Aorta (tissue), 5 donors: ENCODE data around the gene EPB41L4A. TPM values are rescaled to one million over a fixed set of nuclear protein-coding genes. Genes with fewer than 3 reads are reported as not detected.

Source experiments
- ATAC-seq: fragments of 200-7000 bp; cut with Tn5 transposase; one replicate; pipeline ENCODE4 v1.9.1; 2022; ENCODE audit warnings: moderate library complexity; ENCODE audit not compliant: low FRiP score
- DNase-seq, 2 donors: peaks; one replicate each; pipeline ENCODE4 v3.0.0-alpha.2; 2020
- H3K27ac ChIP-seq, 2 donors: one replicate each; pipeline ENCODE4 v1.5.1; 2013; ENCODE audit warnings: low read length in 2 of 2, mild to moderate bottlenecking in 2 of 2, moderate library complexity in 2 of 2, control low read depth in 1 of 2, inconsistent platforms in 1 of 2, low read depth in 1 of 2
- H3K27me3 ChIP-seq, 2 donors: one replicate each; pipeline ENCODE4 v1.6.1; 2013; ENCODE audit warnings: control low read depth in 1 of 2, low read length in 1 of 2, mild to moderate bottlenecking in 1 of 2, moderate library complexity in 1 of 2; ENCODE audit not compliant: insufficient read depth in 2 of 2, control insufficient read depth in 1 of 2
- H3K36me3 ChIP-seq, 2 donors: one replicate each; pipeline ENCODE4 v1.6.1; 2013; ENCODE audit warnings: control low read depth in 1 of 2, low read length in 1 of 2, mild to moderate bottlenecking in 1 of 2; ENCODE audit not compliant: insufficient read depth in 2 of 2, control insufficient read depth in 1 of 2
- H3K4me1 ChIP-seq, 2 donors: one replicate each; pipeline ENCODE4 v1.6.1; 2013; ENCODE audit warnings: low read length in 2 of 2, control low read depth in 1 of 2, mild to moderate bottlenecking in 1 of 2, moderate library complexity in 1 of 2; ENCODE audit not compliant: insufficient read depth in 2 of 2, control insufficient read depth in 1 of 2
- H3K4me3 ChIP-seq, 2 donors: one replicate each; pipeline ENCODE4 v1.5.1; 2013; ENCODE audit warnings: low read length in 2 of 2, control low read depth in 1 of 2, mild to moderate bottlenecking in 1 of 2
- H3K9me3 ChIP-seq: one replicate; pipeline ENCODE4 v1.6.1; 2013; ENCODE audit warnings: mild to moderate bottlenecking, low read length; ENCODE audit not compliant: control insufficient read depth
- WGBS, 2 donors: extraction: QIAGEN DNeasy Blood & Tissue Kit; methylation state at CpG; one replicate each; pipeline ENCODE4 v1.1.7; 2013; 5-methylcytosine and 5-hydroxymethylcytosine counted together
- intact Hi-C, 2 donors: fragments of 100-400 bp; cut with DNase I; formaldehyde crosslinking; loops; one replicate each; pipeline versions ENCODE4 v1.14.2 to v1.15.0; 2022
- polyA plus RNA-seq, 2 donors: library from polyadenylated mRNA; stranded (reverse); fragments of 200-250 nt; gene quantifications; one replicate each; pipeline ENCODE4 v1.2.3, GENCODE V29; 2013
- total RNA-seq, 2 donors: library from RNA; stranded (reverse); fragmentation: NEBNext Ultra II Directional; extraction: Animal tissue kit (Norgen Biotek cat#: 25700); gene quantifications; one replicate each; pipeline ENCODE4 v1.2.1, GENCODE V29; 2021
- donor health status: healthy with polysubstance abuse.
- donor health status: Bipolar disorder and iron deficiency.
- donor health status: DM: no; HTN: no; CAD: no.
- donor health status: DM: no; HTN: no; CAD: no.
- donor health status: DM: yes; HTN: yes; CAD: no.

Gene EPB41L4A
- total and polyA plus RNA-seq, 4 donors: 4.4 to 39.3 (median 22.4) TPM

DNA sequence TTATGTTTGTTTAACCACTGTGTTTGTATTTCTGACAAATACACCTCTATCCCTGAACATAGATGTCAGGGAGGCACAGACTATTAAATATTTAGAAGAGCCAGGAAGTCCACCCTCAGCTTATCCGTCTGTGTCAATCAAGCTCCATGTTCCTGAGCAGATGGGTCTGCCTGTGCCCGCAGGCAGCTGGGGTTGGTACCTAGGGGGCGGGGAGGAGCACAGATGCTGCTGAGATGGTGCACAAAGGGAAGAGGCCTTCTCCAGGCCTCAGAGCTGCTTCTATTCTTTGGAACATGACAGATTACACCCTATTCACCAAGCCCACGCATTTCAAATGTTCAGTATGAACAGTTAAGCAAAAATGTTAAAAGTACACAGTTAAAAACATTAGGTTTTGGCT lies 142.1 kb downstream of the EPB41L4A start:
- no peaks in the 10 kb centered on the region for H3K9me3 ChIP-seq
- 87 to 92% methylated on average over 4 of the region's 4 CpGs for WGBS, 2 donors
- no peak for DNase-seq
- H3K4me1 ChIP-seq: no peaks in the 10 kb centered on the region
- no peaks in the 10 kb centered on the region for H3K36me3 ChIP-seq
- H3K27ac ChIP-seq: no peak overlapping the region
- ATAC-seq: no peak
- no peak overlapping the region for H3K4me3 ChIP-seq
- intact Hi-C loops: no loop called here
- H3K27me3 ChIP-seq: no peaks in the 10 kb centered on the region

GRCh38 chr5:112275671-112276070 lies 143.4 kb downstream of the EPB41L4A start:
- ATAC-seq: no peak
- 94 to 97% methylated on average over 1 of the region's 1 CpG for WGBS, 2 donors
- no peaks in the 10 kb centered on the region for H3K36me3 ChIP-seq

DNA sequence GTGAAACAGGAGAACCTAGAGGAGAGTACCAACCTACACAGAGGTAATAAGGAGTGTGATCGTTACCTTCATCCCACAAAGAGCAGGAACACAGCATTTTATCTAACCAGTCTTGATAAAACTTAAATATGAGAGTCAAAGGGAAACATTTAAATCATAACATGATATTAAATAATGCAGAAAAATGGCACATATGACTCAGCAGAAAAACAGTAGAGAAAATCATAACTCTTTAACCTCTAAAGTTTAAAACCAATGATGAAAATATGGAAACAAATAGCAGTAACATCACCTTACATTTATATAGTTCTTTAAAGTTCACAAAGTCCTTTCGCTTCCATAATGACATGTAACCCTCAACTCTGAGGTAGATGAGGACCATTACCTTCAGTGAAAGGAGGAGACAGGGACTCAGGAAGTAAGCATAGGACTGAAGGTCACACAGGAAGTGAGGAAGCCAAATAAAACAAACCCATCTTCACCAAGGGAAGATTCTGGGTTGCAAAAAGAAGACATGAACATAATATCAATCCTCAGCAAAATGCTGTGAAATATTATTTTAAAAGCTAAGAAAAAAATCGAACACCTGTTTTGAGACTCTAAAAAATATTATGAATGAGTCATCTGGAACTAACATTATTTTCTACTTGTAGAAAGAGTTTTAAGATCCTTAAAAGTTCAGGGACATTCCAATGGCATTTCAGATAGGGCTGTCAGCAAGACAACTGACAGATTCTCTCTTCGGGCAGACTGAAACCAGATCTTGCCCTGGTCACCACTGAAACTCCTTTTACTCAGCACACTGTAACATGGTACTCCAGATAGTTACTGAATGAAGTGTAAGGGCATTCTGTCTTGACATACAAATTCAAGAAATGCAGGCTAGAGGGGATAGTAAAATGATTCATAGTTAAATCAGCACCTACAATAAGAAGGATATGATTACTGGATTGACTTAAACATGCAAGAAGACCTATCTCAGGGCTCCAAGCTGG lies 148.5 kb downstream of the EPB41L4A start:
- 56 to 61% methylated on average over 4 of the region's 4 CpGs for WGBS, 2 donors
- Histone ChIP-seq H3K36me3 (no peaks in the 10 kb centered on the region), H3K9me3 (no peaks in the 10 kb centered on the region), H3K27ac (no peak overlapping the region), H3K27me3 (no peaks in the 10 kb centered on the region), H3K4me1 (peaks cover 0 to 2% of the 10 kb centered on the region in 2 donors), H3K4me3 (no peak overlapping the region)
- no peak for ATAC-seq
- intact Hi-C loops: no loop called here
- DNase-seq: no peak

More at GRCh38 chr5:112275671-112276070, 143.4 kb downstream of the EPB41L4A start:
- DNase-seq: no peak
- Histone ChIP-seq H3K27ac (no peak overlapping the region), H3K4me3 (no peak overlapping the region), H3K9me3 (no peaks in the 10 kb centered on the region), H3K4me1 (peaks cover 0 to 2% of the 10 kb centered on the region in 2 donors), H3K27me3 (no peaks in the 10 kb centered on the region)
- intact Hi-C loops: no loop called here

DNA sequence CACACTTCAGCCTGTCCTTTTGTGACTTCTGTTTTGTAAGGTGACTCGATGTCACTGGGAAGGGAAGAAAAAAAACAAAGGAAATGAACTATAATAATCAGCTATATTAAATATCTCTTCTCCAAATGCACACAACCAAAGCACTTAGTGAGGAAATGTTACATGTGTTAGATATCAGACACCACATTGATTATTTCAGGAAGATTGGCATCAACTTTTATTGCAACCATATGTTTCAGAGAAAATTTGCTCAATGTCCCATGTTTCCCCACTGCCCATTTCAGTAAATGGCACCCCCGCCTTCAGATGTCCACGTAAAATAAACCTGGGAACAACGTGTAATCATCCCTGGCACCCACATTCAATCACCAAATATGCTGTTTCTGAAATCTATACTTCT lies 151.8 kb downstream of the EPB41L4A start:
- WGBS, 2 donors: 88 to 90% methylated on average over 4 of the region's 4 CpGs
- Histone ChIP-seq H3K27ac (no peak overlapping the region), H3K9me3 (no peaks in the 10 kb centered on the region), H3K36me3 (peaks cover 0 to 4% of the 10 kb centered on the region in 2 donors), H3K27me3 (no peaks in the 10 kb centered on the region), H3K4me3 (no peak overlapping the region), H3K4me1 (peaks cover 0 to 2% of the 10 kb centered on the region in 2 donors)
- ATAC-seq (no peak), DNase-seq (no peak)
- intact Hi-C loops: no loop called here

- WGBS, 2 donors: 95 to 96% methylated on average over 3 of the region's 3 CpGs
- ATAC-seq: no peak
These were observed 154.4 kb downstream of the EPB41L4A start for GRCh38 chr5:112264666-112265065.

GRCh38 chr5:112264151-112264550 lies 154.9 kb downstream of the EPB41L4A start:
- no peaks in the 10 kb centered on the region for H3K9me3 ChIP-seq
- DNase-seq (no peak), ATAC-seq (no peak)
- H3K4me1 ChIP-seq: no peaks in the 10 kb centered on the region
- peaks cover 0 to 4% of the 10 kb centered on the region in 2 donors for H3K36me3 ChIP-seq
- WGBS, 2 donors: 92 to 96% methylated on average over 4 of the region's 4 CpGs
- H3K27me3 ChIP-seq: no peaks in the 10 kb centered on the region
- no peak overlapping the region for H3K27ac ChIP-seq
- intact Hi-C loops: no loop called here
- H3K4me3 ChIP-seq: no peak overlapping the region

More at GRCh38 chr5:112264666-112265065, 154.4 kb downstream of the EPB41L4A start:
- Histone ChIP-seq H3K27me3 (no peaks in the 10 kb centered on the region), H3K4me1 (no peaks in the 10 kb centered on the region), H3K27ac (no peak overlapping the region), H3K9me3 (no peaks in the 10 kb centered on the region), H3K36me3 (peaks cover 0 to 4% of the 10 kb centered on the region in 2 donors), H3K4me3 (no peak overlapping the region)
- no peak for DNase-seq
- intact Hi-C loops: no loop called here

GRCh38 chr5:112263469-112263868 lies 155.6 kb downstream of the EPB41L4A start:
- Histone ChIP-seq H3K27me3 (no peaks in the 10 kb centered on the region), H3K4me1 (no peaks in the 10 kb centered on the region), H3K9me3 (no peaks in the 10 kb centered on the region), H3K36me3 (peaks cover 0 to 4% of the 10 kb centered on the region in 2 donors), H3K4me3 (no peak overlapping the region), H3K27ac (no peak overlapping the region)
- ATAC-seq: no peak
- no peak for DNase-seq
- intact Hi-C loops: no loop called here
- WGBS, 2 donors: 88 to 96% methylated on average over 1 of the region's 1 CpG

GRCh38 chr5:112258571-112258970 lies 160.5 kb downstream of the EPB41L4A start:
- H3K4me3 ChIP-seq: no peak overlapping the region
- no peaks in the 10 kb centered on the region for H3K27me3 ChIP-seq
- ATAC-seq (no peak), DNase-seq (no peak)
- H3K9me3 ChIP-seq: no peaks in the 10 kb centered on the region
- WGBS, 2 donors: 89 to 90% methylated on average over 2 of the region's 2 CpGs
- H3K4me1 ChIP-seq: no peaks in the 10 kb centered on the region
- no peak overlapping the region for H3K27ac ChIP-seq
- H3K36me3 ChIP-seq: peaks cover 0 to 4% of the 10 kb centered on the region in 2 donors
- intact Hi-C loops: no loop called here

GRCh38 chr5:112257976-112258375 lies 161.1 kb downstream of the EPB41L4A start:
- no peak for ATAC-seq
- H3K36me3 ChIP-seq: peaks cover 0 to 1% of the 10 kb centered on the region in 2 donors
- H3K27ac ChIP-seq: no peak overlapping the region
- no peak for DNase-seq
- H3K9me3 ChIP-seq: no peaks in the 10 kb centered on the region
- H3K4me1 ChIP-seq: no peaks in the 10 kb centered on the region
- no peaks in the 10 kb centered on the region for H3K27me3 ChIP-seq
- no peak overlapping the region for H3K4me3 ChIP-seq
- intact Hi-C loops: no loop called here
